Stimulated activated naive CD8-positive, alpha-beta T cell treated with anti-CD3 and anti-CD28 coated beads, Interleukin-15, Interleukin-2, amounts not matched to agents 100 ng/mL and 50 ng/mL, for 24 hours (primary cell): ENCODE measurements around the gene CXXC5.

ENCODE experiments used
- H3K27ac Mint-ChIP-seq: one replicate; pipeline ENCODE4 v1.8.0; 2021; ENCODE audit warnings: mild to moderate bottlenecking, mixed read lengths
- H3K27me3 Mint-ChIP-seq: one replicate; pipeline ENCODE4 v1.8.0; 2021; ENCODE audit warnings: mixed read lengths
- H3K36me3 Mint-ChIP-seq: one replicate; pipeline ENCODE4 v1.8.0; 2021; ENCODE audit warnings: low read depth, mixed read lengths
- H3K4me1 Mint-ChIP-seq: one replicate; pipeline ENCODE4 v1.8.0; 2021; ENCODE audit warnings: low read depth, mixed read lengths
- H3K4me3 Mint-ChIP-seq: one replicate; pipeline ENCODE4 v1.8.0; 2021; ENCODE audit warnings: mild to moderate bottlenecking, mixed read lengths
- H3K9me3 Mint-ChIP-seq: one replicate; pipeline ENCODE4 v1.8.0; 2021; ENCODE audit warnings: mixed read lengths

The CXXC5 gene

DNA sequence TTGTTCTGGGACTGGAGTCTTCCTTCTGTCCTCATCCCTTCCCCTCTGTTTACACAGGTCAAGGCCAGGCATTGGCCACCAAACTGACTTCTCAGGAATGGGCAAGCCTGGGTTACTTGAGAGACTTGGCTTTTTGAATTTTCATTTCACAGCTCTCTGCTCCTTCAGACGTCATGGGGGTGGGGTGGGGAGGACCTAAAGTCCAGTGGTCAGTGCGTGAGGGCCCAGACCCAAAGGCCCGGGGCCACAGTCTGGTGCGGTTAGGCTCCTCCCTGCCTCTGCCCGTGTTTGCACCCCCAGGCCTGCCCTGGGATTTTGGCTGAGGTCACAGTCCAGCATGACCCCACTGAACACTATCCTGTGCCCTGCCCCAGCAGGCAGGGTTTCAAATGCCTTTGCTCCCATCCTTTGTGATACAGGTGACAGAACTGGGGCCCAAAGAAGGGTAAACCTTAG lies 4.1 kb upstream of the CXXC5 start:
- no peak overlapping the region for H3K27ac Mint-ChIP-seq

GRCh38 chr5:139644646-139645429 lies 3.3 kb upstream of the CXXC5 start:
- Mint-ChIP-seq H3K9me3 (no peaks in the 10 kb centered on the region), H3K27ac (no peak overlapping the region), H3K4me1 (peaks cover 26% of the 10 kb centered on the region), H3K36me3 (no peaks in the 10 kb centered on the region), H3K4me3 (no peak overlapping the region), H3K27me3 (peaks cover 26% of the 10 kb centered on the region)

More for the DNA sequence above, 4.1 kb upstream of the CXXC5 start:
- Mint-ChIP-seq H3K36me3 (no peaks in the 10 kb centered on the region), H3K27me3 (peaks cover 21% of the 10 kb centered on the region), H3K4me1 (peaks cover 27% of the 10 kb centered on the region), H3K4me3 (no peak overlapping the region), H3K9me3 (no peaks in the 10 kb centered on the region)

DNA sequence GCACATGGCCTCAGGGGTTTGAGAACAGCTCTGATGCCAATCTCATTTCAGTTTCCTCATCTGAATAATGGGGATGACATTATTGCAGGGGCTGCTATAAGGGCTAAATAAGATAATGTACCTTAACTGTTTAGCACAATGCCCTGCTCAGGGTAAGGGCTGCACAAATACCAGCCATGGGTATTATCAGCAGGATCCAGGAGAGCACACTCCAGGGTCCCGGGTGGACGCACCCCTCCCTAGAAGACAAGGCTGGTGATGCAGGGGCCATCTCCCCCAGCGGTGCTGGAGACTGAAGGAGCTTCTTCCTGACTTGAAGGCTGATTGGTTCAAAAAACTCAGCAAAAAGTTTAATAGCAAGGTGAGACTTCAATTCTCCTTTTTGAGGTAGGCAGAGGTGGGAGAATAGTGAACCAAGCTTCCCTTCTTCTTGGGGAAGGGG lies 2.7 kb upstream of the CXXC5 start:
- no peaks in the 10 kb centered on the region for H3K9me3 Mint-ChIP-seq
- no peak overlapping the region for H3K27ac Mint-ChIP-seq
- H3K36me3 Mint-ChIP-seq: no peaks in the 10 kb centered on the region
- H3K27me3 Mint-ChIP-seq: peaks cover 28% of the 10 kb centered on the region
- H3K4me3 Mint-ChIP-seq: no peak overlapping the region
- peaks cover 30% of the 10 kb centered on the region for H3K4me1 Mint-ChIP-seq

DNA sequence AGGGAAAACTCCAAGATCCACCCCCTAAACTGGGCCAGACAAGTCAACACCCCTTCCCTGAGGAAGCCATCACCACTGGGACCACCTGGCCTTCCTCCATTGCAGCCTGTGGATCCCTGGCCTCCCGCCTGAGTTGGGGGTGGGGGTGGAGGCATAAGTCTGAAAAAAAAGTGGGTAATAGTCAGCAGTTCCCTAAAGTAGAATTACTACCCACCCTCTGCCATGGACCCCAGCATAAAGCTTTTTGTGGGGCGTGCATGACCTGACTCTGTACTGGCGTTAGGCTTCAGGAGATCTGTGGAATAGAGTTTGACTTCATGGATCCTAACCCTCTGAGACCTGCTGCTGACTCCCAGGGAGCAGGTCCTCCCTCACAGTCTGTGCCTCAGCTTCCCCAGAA lies 2.0 kb upstream of the CXXC5 start:
- no peaks in the 10 kb centered on the region for H3K9me3 Mint-ChIP-seq
- H3K4me1 Mint-ChIP-seq: peaks cover 36% of the 10 kb centered on the region
- H3K36me3 Mint-ChIP-seq: no peaks in the 10 kb centered on the region
- no peak overlapping the region for H3K27ac Mint-ChIP-seq
- H3K27me3 Mint-ChIP-seq: peaks cover 28% of the 10 kb centered on the region
- H3K4me3 Mint-ChIP-seq: no peak overlapping the region

- Mint-ChIP-seq H3K27ac (no peak overlapping the region), H3K4me3 (no peak overlapping the region)
These were observed 1.1 kb upstream of the CXXC5 start for GRCh38 chr5:139646912-139647505.

DNA sequence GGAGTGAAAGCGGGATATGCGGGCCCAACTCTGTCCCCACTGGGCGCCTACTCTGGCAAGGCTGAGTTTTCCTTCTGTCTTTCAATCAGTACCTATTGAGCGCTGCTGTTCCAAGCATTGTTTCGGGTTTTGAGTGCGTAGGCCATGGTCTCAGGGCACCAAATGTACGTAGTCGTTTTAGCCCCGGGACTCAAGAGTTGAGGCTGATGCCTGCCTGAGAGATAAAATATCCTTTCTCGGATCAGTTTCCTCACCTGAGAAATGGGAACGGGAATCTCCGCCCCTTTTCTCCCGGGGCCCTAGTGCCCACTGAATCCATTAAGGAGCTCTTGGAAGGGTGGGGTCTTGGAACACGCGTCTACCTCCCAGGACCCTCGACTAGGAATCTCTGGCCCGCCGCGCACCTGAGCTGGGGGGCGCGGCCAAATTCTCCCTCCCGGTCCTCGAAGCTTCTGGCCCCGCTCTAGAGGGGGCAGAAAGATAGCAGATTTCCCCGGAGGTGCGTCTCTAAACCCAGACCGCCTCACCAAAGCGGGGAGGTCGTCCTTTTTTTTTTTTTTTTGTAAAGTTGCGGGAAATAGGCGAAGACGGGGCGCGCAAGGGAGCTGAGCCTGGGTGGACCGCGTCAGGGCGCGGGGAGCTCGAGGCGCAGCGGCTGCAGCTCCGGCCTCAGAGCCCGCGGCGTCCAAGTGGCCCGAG lies 494 bp upstream of the CXXC5 start:
- Mint-ChIP-seq H3K27me3 (peaks cover 36% of the 10 kb centered on the region), H3K36me3 (no peaks in the 10 kb centered on the region), H3K9me3 (no peaks in the 10 kb centered on the region), H3K4me3 (peak overlapping the region; percentile 52), H3K4me1 (peaks cover 51% of the 10 kb centered on the region), H3K27ac (no peak overlapping the region)

More at GRCh38 chr5:139646912-139647505, 1.1 kb upstream of the CXXC5 start:
- H3K27me3 Mint-ChIP-seq: peaks cover 32% of the 10 kb centered on the region
- H3K4me1 Mint-ChIP-seq: peaks cover 44% of the 10 kb centered on the region
- no peaks in the 10 kb centered on the region for H3K9me3 Mint-ChIP-seq
- H3K36me3 Mint-ChIP-seq: no peaks in the 10 kb centered on the region

DNA sequence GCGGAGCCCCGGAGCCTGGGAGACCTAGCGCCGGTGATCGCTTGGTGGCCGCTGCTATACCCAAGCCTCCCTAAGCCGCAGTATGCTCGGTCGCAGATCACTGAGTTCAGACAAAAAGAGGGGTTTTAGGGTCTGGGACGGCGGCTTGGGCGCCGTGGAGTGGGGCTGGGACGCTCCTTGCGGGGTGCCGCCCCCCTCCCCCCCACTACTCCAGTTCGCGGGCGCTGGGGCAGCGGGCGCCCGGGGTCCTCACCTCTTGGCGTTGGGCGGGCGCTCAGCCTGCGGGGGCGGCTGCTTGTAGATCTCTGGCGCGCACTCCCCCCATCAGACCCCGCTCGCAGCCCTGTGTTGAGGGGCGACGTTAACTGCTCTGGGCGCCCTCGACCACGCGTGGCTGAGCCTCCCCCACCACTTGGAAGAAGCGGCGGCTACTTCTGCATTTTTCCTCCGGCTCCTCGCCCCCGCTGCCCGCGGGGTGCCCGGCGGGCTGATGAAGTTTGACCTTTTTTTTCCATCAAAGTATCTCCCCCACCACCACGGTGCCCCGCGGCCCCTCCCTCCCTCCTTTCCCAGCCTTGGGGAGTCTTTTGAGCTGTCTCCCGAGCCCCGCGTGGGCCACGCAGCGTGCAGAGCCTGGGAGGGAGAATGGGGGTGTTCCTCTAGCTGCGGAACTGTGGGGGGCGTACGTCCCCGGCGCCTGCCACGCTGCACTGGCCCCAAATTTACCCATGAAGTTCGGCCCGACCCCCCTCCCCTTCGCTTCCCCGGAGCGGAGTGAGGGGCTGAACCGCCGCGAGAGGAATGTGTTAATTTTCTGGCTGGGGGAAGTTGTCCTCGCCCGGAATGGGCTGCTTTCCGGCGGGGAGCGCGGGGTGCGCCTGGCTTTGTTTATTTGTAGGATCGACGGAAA lies 1.2 kb downstream of the CXXC5 start:
- H3K9me3 Mint-ChIP-seq: no peaks in the 10 kb centered on the region
- peak overlapping the region; percentile 57 for H3K27ac Mint-ChIP-seq
- H3K27me3 Mint-ChIP-seq: peaks cover 37% of the 10 kb centered on the region
- no peaks in the 10 kb centered on the region for H3K36me3 Mint-ChIP-seq
- H3K4me1 Mint-ChIP-seq: peaks cover 63% of the 10 kb centered on the region
- peak overlapping the region; percentile 86 for H3K4me3 Mint-ChIP-seq

- Mint-ChIP-seq H3K4me3 (peak overlapping the region; percentile 86), H3K36me3 (no peaks in the 10 kb centered on the region), H3K9me3 (no peaks in the 10 kb centered on the region), H3K4me1 (peaks cover 65% of the 10 kb centered on the region), H3K27ac (peak overlapping the region; percentile 57), H3K27me3 (peaks cover 37% of the 10 kb centered on the region)
These were observed 2.0 kb downstream of the CXXC5 start for GRCh38 chr5:139650031-139650688.

DNA sequence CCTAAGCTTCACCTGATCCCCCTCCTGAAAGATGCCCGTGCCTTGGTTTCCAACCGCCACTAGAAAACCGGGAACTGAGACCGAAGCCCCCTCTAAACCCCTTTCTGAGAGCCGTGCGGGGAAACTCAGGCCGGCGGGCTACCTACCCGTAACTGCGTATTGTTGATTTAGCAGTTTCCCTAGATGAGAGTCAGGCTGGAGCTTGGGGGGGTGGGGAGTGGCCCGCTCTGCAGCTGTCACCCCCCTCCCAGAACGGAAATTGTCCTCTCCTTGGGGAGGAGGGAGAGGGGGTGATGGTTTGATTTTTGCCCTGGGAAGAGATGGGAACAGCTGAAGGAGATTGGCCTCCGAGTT lies 2.5 kb downstream of the CXXC5 start:
- peaks cover 35% of the 10 kb centered on the region for H3K27me3 Mint-ChIP-seq

DNA sequence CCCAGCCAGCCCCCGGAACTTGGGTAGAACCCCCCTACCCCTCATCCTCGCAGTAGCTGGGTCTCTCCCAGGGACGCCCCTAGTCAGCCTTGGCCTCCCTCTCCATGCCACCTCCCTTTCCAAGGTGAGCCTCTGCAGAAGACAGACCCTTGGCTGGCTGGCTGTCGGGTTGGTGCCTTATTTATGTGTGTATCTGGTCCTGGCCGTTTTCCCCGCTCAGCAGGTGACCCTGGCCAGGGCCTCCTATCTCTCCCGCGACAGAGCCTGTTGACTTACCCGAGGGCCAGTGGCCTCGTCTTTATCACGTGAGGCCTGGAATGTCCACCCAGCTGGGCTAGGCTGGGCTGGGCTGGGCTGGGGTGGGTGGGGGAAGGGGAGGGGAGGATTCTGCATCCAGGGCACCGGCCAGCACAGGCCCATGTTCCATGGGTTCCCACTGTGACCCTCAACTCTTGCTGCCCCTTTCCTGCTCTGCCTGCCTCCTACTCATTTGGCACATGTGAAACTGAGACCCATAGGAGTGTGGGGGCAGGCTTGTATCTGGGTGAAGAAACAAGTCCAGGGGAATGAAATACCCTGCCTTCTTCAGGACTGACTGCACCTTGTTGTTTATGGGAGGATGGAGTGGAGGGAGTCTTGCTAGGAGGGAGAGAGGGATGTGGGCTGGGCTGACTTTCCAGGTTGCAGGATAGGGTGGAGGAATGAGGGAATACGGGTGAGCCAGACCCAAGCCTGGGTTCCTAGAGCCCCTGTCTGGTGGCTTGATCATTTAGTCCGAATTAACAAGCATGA lies 3.1 kb downstream of the CXXC5 start:
- Mint-ChIP-seq H3K4me3 (peak overlapping the region; percentile 73), H3K27ac (peak overlapping the region; percentile 71), H3K9me3 (no peaks in the 10 kb centered on the region), H3K27me3 (peaks cover 30% of the 10 kb centered on the region), H3K36me3 (no peaks in the 10 kb centered on the region), H3K4me1 (peaks cover 73% of the 10 kb centered on the region)

More for the DNA sequence above, 2.5 kb downstream of the CXXC5 start:
- Mint-ChIP-seq H3K4me1 (peaks cover 69% of the 10 kb centered on the region), H3K27ac (no peak overlapping the region), H3K4me3 (peak overlapping the region; percentile 73), H3K36me3 (no peaks in the 10 kb centered on the region), H3K9me3 (no peaks in the 10 kb centered on the region)

- H3K27ac Mint-ChIP-seq: peak overlapping the region; percentile 71
- no peaks in the 10 kb centered on the region for H3K9me3 Mint-ChIP-seq
- H3K27me3 Mint-ChIP-seq: peaks cover 23% of the 10 kb centered on the region
- peaks cover 70% of the 10 kb centered on the region for H3K4me1 Mint-ChIP-seq
- H3K4me3 Mint-ChIP-seq: peak overlapping the region; percentile 56
- H3K36me3 Mint-ChIP-seq: no peaks in the 10 kb centered on the region
These were observed 4.0 kb downstream of the CXXC5 start for GRCh38 chr5:139651853-139652787.

- H3K27me3 Mint-ChIP-seq: peaks cover 16% of the 10 kb centered on the region
- no peaks in the 10 kb centered on the region for H3K36me3 Mint-ChIP-seq
- H3K27ac Mint-ChIP-seq: peak overlapping the region; percentile 62
- peak overlapping the region; percentile 56 for H3K4me3 Mint-ChIP-seq
- peaks cover 70% of the 10 kb centered on the region for H3K4me1 Mint-ChIP-seq
- H3K9me3 Mint-ChIP-seq: no peaks in the 10 kb centered on the region
These were observed 4.7 kb downstream of the CXXC5 start for GRCh38 chr5:139652788-139653241.
